Stimulated activated CD4-positive, alpha-beta T cell treated with anti-CD3 and anti-CD28 coated beads, Interleukin-15, amount 100 ng/mL, for 24 hours (primary cell): ENCODE measurements around the gene JOSD1.
A peak's percentile ranks its signal among the peaks of the same experiment; 100 is the strongest.

Experiments
- DNase-seq: peaks from one replicate; pipeline ENCODE4 v3.0.0-alpha.2; 2020

JOSD1 gene

GRCh38 chr22:38710866-38711265 is 10.1 kb upstream of the JOSD1 start:
- no peak for DNase-seq

- no peak for DNase-seq
Observed at GRCh38 chr22:38710351-38710750, 9.6 kb upstream of the JOSD1 start.

- DNase-seq = no peak
Observed at GRCh38 chr22:38709306-38709705, 8.6 kb upstream of the JOSD1 start.

GRCh38 chr22:38707984-38708383 is 7.2 kb upstream of the JOSD1 start:
- DNase-seq = no peak

GRCh38 chr22:38707346-38707745 is 6.6 kb upstream of the JOSD1 start:
- no peak for DNase-seq

DNA sequence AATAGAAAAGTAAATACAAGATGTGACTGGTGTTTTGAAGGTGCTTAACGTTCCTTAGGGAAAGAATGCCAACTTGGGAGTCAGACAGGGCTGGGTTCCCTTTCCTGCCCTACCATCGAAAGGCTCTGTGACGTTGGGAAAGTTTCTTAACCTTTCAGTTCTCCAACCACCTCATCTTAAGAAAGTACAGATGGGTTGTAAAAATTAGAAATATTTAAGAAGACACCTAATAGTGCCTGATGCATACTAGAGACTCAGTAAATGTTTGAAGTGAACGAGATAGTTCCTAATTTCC is 6.1 kb upstream of the JOSD1 start:
- no peak for DNase-seq

- DNase-seq = peak; percentile 51
Observed at GRCh38 chr22:38706101-38706900, 5.6 kb upstream of the JOSD1 start.

DNA sequence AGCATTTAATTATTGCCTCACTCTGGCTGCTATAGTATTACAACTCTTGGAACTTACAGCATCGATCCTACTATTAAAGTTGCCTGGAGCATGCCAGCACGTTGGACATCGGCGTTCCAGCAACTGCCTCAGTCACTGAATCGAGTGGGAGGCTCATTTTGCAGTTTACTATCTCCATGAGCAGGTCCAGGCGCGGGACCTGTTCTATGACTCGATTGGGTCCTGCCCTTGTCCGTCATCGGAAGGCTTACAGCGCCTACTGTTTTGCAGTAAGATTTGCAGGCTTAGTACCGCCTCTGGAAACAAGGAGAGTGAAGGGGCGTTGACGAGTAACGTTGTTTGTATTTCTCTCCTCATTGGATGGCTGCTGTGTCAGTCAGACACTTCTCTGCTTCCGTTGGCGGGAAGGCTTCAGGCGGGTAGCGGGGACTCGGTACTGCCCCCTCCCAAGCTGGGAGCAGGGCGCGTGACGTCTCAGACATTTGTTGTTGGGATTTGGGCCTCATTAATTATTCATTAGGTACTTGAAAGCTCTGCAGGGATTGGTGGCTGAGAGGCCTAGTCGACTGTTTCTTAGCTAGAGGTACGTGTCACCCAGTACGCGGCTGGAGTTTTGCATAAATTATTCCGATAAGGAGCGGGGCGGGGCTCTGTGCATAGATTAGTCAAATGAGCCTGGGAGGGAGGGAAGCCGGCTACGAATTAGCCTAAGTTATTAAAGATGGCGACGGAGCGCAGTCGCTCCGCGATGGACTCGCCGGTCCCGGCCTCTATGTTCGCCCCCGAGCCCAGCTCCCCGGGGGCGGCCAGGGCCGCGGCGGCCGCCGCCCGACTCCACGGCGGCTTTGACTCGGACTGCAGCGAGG is 4.7 kb upstream of the JOSD1 start, which contains the start of gene GTPBP1:
Gene GTPBP1, plus strand, starts transcription at position 710 of the 866 bp plus-strand sequence. Its CDS starts 12 bp downstream, at position 722.
- peak; percentile 96 for DNase-seq

- no peak for DNase-seq
Observed at GRCh38 chr22:38704654-38705234, 4.0 kb upstream of the JOSD1 start.

DNA sequence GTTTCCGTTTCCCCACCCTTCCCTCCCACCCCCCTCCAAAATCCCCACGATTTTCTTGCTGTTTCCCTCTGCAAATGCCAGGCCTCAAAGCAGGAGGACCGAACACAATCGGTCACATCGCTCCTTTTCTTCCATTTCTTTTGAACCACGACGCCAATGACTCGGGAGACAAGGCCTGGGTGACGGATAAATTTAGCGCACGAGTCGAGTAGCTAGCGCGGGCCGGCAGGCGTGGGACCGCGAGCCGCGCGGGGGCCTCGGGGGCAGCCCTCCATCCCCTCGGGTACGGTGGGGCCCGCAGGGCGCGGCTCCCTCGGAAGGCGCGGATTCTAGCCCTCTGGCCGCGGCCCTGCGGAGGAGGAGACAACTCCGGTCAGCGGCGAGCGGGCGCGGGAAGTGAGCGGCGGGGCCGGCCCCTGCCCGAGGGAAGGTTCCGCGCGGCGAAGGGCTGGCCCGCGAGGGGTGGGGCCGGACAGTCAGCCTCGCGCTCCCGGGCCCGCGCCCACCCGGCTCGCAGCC is 414 bp downstream of the JOSD1 start:
- no peak for DNase-seq

DNA sequence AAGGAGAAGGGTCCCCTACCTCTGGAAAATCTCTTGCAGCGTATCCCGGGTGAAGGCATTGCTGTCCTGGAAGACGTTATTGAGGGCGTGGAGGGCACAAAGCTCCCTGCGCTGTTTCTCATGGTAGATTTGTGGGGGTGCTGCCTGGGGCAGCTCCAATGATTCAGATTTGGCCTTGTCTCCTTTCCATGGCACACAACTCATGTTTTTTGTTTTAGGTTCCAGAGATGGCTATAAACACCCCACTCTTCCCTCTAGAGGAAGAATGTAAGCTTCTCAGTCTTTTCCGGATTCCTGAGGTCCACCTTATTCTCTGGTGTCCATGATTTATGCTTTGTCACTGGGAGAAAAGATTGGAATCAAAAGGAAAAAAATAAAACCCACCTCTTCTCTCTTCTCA is 959 bp downstream of the JOSD1 start:
- no peak for DNase-seq

GRCh38 chr22:38699143-38699542 is 1.6 kb downstream of the JOSD1 start:
- DNase-seq = no peak

DNA sequence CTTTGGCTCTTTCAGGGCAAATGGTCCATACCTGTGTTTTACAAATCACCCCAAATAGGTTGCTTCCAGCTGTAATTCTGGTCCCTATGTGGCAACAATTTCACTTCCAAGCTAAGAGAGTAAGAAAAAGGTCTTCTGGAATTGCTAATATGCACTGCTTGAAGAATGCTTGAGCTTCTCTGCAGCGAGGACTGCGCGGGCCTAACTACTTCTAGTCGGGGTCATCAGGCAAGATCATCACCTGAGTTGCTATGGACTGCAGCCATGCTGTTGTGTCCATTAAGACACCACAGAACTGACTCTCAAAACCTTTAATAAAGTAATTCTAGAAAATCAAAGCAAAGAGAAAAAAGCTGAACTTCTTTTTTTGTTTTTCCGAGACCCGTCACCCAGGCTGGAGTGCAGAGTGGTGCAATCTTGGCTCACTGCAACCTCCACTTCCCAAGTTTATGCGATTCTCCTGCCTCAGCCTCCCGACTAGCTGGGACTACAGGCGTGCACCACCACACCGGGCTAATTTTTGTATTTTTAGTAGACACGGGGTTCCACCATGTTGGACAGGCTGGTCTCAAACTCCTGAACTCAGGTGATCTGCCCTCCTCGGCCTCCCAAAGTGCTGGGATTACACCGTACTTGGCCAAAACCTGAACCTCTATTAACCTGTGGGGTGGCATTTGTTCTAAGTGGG is 2.2 kb downstream of the JOSD1 start:
- DNase-seq = no peak

- no peak for DNase-seq
Observed at GRCh38 chr22:38697425-38698089, 3.2 kb downstream of the JOSD1 start.

DNA sequence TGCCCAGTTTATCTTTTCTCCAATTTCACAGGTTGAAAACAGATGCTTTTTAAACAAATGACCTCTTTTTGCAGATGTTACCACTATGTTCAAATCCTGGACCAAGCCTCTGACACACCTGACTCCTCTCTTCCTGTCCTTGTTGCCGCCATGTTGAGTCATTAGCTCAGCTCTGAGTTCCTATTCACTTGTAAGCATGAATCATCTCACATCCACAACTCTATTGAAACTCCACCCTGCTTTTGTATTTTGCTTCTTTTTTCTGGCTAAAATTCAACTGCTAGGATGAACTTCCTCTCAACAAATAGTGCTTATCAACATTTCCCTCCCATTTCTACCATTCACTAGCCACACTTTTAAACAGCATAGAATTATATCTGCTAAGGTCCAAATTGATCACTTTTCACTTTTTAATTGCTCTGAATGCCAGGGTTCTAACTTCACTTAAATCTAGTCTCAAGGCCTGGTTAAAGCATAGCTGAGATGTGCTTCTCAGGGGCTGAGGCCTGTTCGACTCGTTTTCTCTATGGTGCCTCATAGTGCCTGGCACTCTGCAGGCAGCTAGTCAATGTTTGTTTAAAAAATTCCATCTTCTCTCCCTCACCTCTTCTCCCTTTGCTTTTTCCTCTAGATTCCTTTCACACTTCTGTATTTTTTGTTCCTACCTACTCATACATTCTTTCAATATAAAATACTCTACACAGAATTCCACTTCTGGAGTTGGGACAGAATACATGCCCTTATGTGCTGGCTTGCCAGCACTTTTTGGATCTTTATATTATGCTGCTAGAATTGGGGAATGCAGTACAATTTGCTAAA is 3.9 kb downstream of the JOSD1 start:
- peak; percentile 60 for DNase-seq

- DNase-seq = no peak
Observed at GRCh38 chr22:38694940-38695339, 5.8 kb downstream of the JOSD1 start.

DNA sequence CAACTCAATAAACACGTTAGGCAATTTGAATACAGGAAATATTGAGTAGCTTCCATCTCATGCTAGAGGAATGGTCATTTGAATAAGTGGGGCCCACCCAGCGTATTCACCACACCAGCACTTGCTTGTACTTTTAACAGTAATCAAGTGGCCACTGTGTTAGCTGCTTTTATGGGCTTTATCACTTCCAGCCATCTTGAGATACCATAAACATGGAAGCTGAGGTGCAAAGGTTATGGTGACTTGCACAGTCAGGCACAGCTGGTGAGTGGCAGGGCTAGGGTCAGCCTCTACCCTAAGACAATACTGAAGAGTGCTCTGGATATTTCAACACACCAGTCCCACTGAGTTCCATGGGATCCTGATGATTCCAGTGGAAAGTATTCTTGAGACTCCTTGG is 6.7 kb downstream of the JOSD1 start:
- no peak for DNase-seq

DNA sequence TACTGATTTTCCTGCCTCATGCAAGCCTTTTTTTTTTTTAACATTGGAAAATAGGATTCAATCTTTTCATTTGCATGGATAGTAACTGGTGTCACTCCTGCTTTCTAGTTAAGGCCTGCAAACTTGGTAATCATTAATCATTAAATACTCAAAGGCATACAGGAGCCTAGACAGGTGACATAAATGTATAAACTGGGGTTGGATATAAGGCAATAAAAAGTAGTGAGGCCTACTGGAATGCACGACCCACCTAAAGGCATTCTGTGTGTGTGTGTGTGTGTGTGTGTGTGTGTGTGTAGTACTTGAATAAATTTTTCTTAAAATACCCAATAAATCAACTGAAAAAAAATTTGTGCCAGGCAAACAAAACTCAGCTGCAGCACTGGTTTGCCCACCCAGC is 11.1 kb downstream of the JOSD1 start:
- DNase-seq = no peak

- no peak for DNase-seq
Observed at GRCh38 chr22:38685761-38686160, 15.0 kb downstream of the JOSD1 start.

DNA sequence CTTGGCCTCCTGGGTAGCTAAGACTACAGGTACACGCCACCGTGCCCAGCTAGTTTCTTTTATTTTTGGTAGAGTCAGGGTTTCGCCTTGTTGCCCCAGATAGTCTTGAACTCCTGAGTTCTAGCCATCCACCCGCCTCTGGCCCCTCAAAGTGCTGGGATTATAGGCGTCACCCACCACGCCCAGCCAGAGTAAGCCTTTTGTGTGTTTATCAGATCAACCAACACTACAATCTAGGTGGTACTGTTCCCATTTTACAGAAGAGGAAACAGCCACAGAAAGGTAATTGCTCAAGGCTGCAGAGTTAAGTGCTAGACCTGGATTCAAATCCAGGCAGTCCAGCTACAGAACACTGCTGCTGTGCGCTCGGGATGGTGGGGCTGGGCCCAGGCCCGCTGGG is 15.8 kb downstream of the JOSD1 start:
- no peak for DNase-seq

- peak; percentile 90 for DNase-seq
Observed at GRCh38 chr22:38681582-38682335, 19.0 kb downstream of the JOSD1 start, which contains the start of gene TOMM22. Gene TOMM22 (plus strand): TSS chr22:38681957. CDS start chr22:38681979, 22 bp downstream.
